ENCODE results near the gene ANKS3.
A peak's percentile ranks its signal among the peaks of the same experiment; 100 is the strongest.

ANKS3 gene

DNA sequence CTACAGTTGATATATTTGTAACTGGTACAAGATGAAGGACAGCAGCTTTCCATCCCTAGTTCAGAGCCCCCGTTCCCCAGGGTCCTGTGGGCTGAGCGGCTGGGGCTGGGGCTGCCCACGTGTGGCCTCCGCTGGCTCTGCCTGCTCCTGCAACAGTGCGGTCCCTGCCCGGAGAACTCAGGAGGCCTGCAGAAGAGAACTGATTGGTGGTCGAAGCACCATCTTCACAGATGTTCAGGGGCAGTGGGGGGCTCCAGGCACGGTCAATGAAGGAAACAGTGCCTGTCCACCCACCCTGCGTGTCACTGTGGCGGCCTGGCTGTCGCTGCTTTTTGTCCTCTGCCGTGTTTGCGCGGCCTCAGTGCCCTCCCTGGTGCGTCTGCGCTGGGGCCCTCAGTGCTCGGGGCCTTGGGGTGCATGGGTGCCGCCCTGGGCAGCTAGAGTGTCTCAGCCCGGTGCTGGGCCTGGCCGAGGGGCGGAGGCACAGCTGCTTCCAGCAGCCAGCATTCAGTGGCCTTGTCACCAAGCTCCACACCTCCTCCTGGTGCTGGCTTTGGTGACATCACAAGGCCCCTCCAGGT is 44.9 kb downstream of the ANKS3 start:
- Histone ChIP-seq H2AK5ac (ENCODE audit: low read length, severe bottlenecking) (no peak overlapping the region), H3K18ac (ENCODE audit: low read depth in 1 of 2, low read length in 2 of 2) (no peak overlapping the region), H3K27me3 (ENCODE audit: control insufficient read depth in 1 of 2, insufficient read depth in 1 of 2, low read length in 2 of 2) (no peaks in the 10 kb centered on the region), H3K4ac (ENCODE audit: low read depth in 1 of 2, low read length in 2 of 2) (no peak overlapping the region), H2AFZ (ENCODE audit: low read depth, low read length) (no peak overlapping the region), H3K14ac (ENCODE audit: low read length in 2 of 2) (no peak overlapping the region), H2BK120ac (ENCODE audit: low read depth, low read length) (no peak overlapping the region), H4K91ac (ENCODE audit: low read length) (no peak overlapping the region), H4K8ac (ENCODE audit: low read length) (no peak overlapping the region), H3K23ac (ENCODE audit: low read length in 2 of 2) (no peak overlapping the region), H3K27ac (ENCODE audit: low read length, poor library complexity, severe bottlenecking) (no peak overlapping the region), H3K4me2 (ENCODE audit: low read length, poor library complexity, severe bottlenecking) (no peak overlapping the region), H3K9me3 (ENCODE audit: control insufficient read depth, low read length) (no peaks in the 10 kb centered on the region), H2BK15ac (ENCODE audit: low read depth, poor library complexity, severe bottlenecking) (no peak overlapping the region), H2BK12ac (ENCODE audit: low read length in 2 of 2) (no peak overlapping the region), H3K9ac (ENCODE audit: low read length) (no peak overlapping the region), H3K4me3 (ENCODE audit: insufficient read depth in 1 of 2, low read depth in 1 of 2, low read length in 2 of 2) (no peak overlapping the region), H3K4me1 (ENCODE audit: control insufficient read depth, insufficient read depth, low read depth, low read length) (peaks cover 18% of the 10 kb centered on the region), H3K79me1 (replicated peaks; ENCODE audit: low read length, poor library complexity, severe bottlenecking) (peaks cover 17% of the 10 kb centered on the region), H3K36me3 (ENCODE audit: control insufficient read depth in 1 of 2, insufficient read depth in 2 of 2, low read depth in 1 of 2, low read length in 2 of 2) (peaks cover 35 to 72% of the 10 kb centered on the region in 2 experiments), H2BK5ac (ENCODE audit: low read depth, low read length, poor library complexity, severe bottlenecking) (no peak overlapping the region)
- no peak for DNase-seq
- WGBS: 95% methylated on average over 21 of the region's 21 CpGs

DNA sequence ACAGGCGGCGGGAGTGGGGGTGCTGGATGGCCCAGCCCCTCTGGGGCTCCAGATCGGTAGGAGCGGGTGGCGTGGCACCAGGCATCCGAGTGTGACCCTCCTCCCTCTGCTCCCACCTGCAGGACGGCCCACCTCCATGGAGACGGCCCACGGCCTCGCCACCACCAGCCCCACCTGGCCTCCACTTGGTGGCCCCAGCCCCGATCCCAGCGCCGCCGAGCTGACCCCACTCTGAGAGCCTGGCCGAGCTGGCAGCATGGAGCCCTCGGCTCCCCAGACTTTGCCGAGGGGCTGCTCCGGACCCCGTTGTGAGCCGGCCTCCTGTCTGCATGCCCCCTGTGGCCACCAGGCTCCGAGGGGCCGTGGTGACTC is 45.4 kb downstream of the ANKS3 start:
- no peak overlapping the region for H2BK120ac ChIP-seq (ENCODE audit: low read depth, low read length)
- H3K4me1 ChIP-seq (ENCODE audit: control insufficient read depth, insufficient read depth, low read depth, low read length): peaks cover 18% of the 10 kb centered on the region
- peak overlapping the region in 1 of 2 experiments; percentile 14 for H3K4me3 ChIP-seq (ENCODE audit: insufficient read depth in 1 of 2, low read depth in 1 of 2, low read length in 2 of 2)
- H3K9ac ChIP-seq (ENCODE audit: low read length): no peak overlapping the region
- no peak overlapping the region for H2AFZ ChIP-seq (ENCODE audit: low read depth, low read length)
- H2BK15ac ChIP-seq (ENCODE audit: low read depth, poor library complexity, severe bottlenecking): no peak overlapping the region
- no peak overlapping the region for H3K4me2 ChIP-seq (ENCODE audit: low read length, poor library complexity, severe bottlenecking)
- no peaks in the 10 kb centered on the region for H3K9me3 ChIP-seq (ENCODE audit: control insufficient read depth, low read length)
- no peak for DNase-seq
- no peak overlapping the region for H3K18ac ChIP-seq (ENCODE audit: low read depth in 1 of 2, low read length in 2 of 2)
- H2AK5ac ChIP-seq (ENCODE audit: low read length, severe bottlenecking): no peak overlapping the region
- no peaks in the 10 kb centered on the region for H3K27me3 ChIP-seq (ENCODE audit: control insufficient read depth in 1 of 2, insufficient read depth in 1 of 2, low read length in 2 of 2)
- no peak overlapping the region for H3K23ac ChIP-seq (ENCODE audit: low read length in 2 of 2)
- no peak overlapping the region for H3K27ac ChIP-seq (ENCODE audit: low read length, poor library complexity, severe bottlenecking)
- H4K91ac ChIP-seq (ENCODE audit: low read length): no peak overlapping the region
- no peak overlapping the region for H3K14ac ChIP-seq (ENCODE audit: low read length in 2 of 2)
- H3K4ac ChIP-seq (ENCODE audit: low read depth in 1 of 2, low read length in 2 of 2): no peak overlapping the region
- H2BK5ac ChIP-seq (ENCODE audit: low read depth, low read length, poor library complexity, severe bottlenecking): no peak overlapping the region
- peaks cover 39 to 77% of the 10 kb centered on the region in 2 experiments for H3K36me3 ChIP-seq (ENCODE audit: control insufficient read depth in 1 of 2, insufficient read depth in 2 of 2, low read depth in 1 of 2, low read length in 2 of 2)
- WGBS: 95% methylated on average over 22 of the region's 22 CpGs
- peaks cover 20% of the 10 kb centered on the region for H3K79me1 ChIP-seq (replicated peaks; ENCODE audit: low read length, poor library complexity, severe bottlenecking)
- no peak overlapping the region for H2BK12ac ChIP-seq (ENCODE audit: low read length in 2 of 2)
- no peak overlapping the region for H4K8ac ChIP-seq (ENCODE audit: low read length)

DNA sequence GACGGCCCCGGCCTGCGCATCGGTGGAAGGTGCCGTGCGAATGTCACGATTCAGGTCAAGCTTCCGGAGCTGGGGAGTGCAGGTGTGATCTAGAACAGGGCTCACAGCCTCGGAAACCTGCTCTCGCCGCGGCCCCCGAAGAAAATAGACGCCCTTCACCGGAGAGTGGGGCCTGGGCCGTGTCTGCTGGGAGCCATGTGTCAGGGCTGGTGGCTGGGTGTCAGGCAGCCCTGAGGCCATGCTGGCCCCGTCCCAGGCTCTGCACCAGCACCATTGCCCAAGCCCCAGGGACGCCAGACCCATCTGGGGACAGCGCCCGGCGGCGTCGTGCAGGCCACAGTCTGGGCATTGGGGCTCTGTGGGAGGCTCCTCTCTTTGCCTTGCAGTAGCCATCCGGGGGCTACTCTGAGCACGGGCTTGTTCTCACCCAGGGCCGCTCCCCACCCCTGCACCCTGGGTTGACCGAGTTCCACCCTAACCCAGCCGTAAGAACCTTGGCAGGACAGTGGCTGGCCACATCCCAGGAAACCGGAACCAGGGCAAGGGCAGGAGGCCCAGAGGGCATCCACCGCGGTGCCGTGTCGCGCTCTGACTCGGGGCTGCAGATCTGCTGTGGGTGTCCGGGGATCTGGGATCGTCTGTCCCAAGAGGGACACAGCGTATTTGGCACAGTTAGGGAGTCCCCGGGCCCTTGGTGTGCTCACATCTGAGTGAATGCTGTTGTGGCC is 46.0 kb downstream of the ANKS3 start:
- H3K79me1 ChIP-seq (replicated peaks; ENCODE audit: low read length, poor library complexity, severe bottlenecking): peaks cover 25% of the 10 kb centered on the region
- no peak overlapping the region for H2AK5ac ChIP-seq (ENCODE audit: low read length, severe bottlenecking)
- H2BK5ac ChIP-seq (ENCODE audit: low read depth, low read length, poor library complexity, severe bottlenecking): no peak overlapping the region
- H3K9me3 ChIP-seq (ENCODE audit: control insufficient read depth, low read length): no peaks in the 10 kb centered on the region
- no peaks in the 10 kb centered on the region for H3K27me3 ChIP-seq (ENCODE audit: control insufficient read depth in 1 of 2, insufficient read depth in 1 of 2, low read length in 2 of 2)
- peaks cover 18% of the 10 kb centered on the region for H3K4me1 ChIP-seq (ENCODE audit: control insufficient read depth, insufficient read depth, low read depth, low read length)
- 94% methylated on average over 39 of the region's 39 CpGs for WGBS
- no peak overlapping the region for H3K4ac ChIP-seq (ENCODE audit: low read depth in 1 of 2, low read length in 2 of 2)
- no peak overlapping the region for H3K18ac ChIP-seq (ENCODE audit: low read depth in 1 of 2, low read length in 2 of 2)
- H2BK15ac ChIP-seq (ENCODE audit: low read depth, poor library complexity, severe bottlenecking): no peak overlapping the region
- no peak overlapping the region for H4K91ac ChIP-seq (ENCODE audit: low read length)
- no peak overlapping the region for H3K23ac ChIP-seq (ENCODE audit: low read length in 2 of 2)
- H2AFZ ChIP-seq (ENCODE audit: low read depth, low read length): no peak overlapping the region
- DNase-seq: no peak
- H4K8ac ChIP-seq (ENCODE audit: low read length): no peak overlapping the region
- H3K9ac ChIP-seq (ENCODE audit: low read length): no peak overlapping the region
- H2BK120ac ChIP-seq (ENCODE audit: low read depth, low read length): no peak overlapping the region
- H3K36me3 ChIP-seq (ENCODE audit: control insufficient read depth in 1 of 2, insufficient read depth in 2 of 2, low read depth in 1 of 2, low read length in 2 of 2): peaks cover 44 to 82% of the 10 kb centered on the region in 2 experiments
- H3K27ac ChIP-seq (ENCODE audit: low read length, poor library complexity, severe bottlenecking): no peak overlapping the region
- H3K4me2 ChIP-seq (ENCODE audit: low read length, poor library complexity, severe bottlenecking): no peak overlapping the region
- no peak overlapping the region for H2BK12ac ChIP-seq (ENCODE audit: low read length in 2 of 2)
- no peak overlapping the region for H3K14ac ChIP-seq (ENCODE audit: low read length in 2 of 2)
- H3K4me3 ChIP-seq (ENCODE audit: insufficient read depth in 1 of 2, low read depth in 1 of 2, low read length in 2 of 2): no peak overlapping the region

DNA sequence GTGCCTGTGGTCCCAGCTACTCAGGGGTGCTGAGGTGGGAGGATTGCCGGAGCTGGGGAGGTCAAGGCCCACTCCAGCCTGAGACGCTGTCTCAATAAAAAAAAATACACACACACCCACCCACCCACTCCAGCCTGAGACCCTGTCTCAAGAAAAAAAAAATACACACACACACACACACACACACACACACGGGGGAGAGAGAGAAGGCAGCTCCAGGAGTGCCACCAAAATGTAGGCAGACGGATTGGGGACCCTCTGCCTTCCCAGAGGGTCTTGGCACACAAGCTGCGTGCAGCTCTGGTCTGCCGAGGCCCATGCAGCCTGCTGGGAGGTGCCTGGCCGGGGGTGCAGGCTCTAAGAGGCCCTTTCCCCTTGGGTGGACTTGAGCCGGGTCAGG is 46.7 kb downstream of the ANKS3 start:
- peaks cover 51 to 88% of the 10 kb centered on the region in 2 experiments for H3K36me3 ChIP-seq (ENCODE audit: control insufficient read depth in 1 of 2, insufficient read depth in 2 of 2, low read depth in 1 of 2, low read length in 2 of 2)
- H3K9me3 ChIP-seq (ENCODE audit: control insufficient read depth, low read length): no peaks in the 10 kb centered on the region
- no peak overlapping the region for H3K4me2 ChIP-seq (ENCODE audit: low read length, poor library complexity, severe bottlenecking)
- H3K4me1 ChIP-seq (ENCODE audit: control insufficient read depth, insufficient read depth, low read depth, low read length): peaks cover 18% of the 10 kb centered on the region
- no peak overlapping the region for H2BK5ac ChIP-seq (ENCODE audit: low read depth, low read length, poor library complexity, severe bottlenecking)
- no peak overlapping the region for H4K8ac ChIP-seq (ENCODE audit: low read length)
- no peak overlapping the region for H2BK12ac ChIP-seq (ENCODE audit: low read length in 2 of 2)
- no peak overlapping the region for H3K18ac ChIP-seq (ENCODE audit: low read depth in 1 of 2, low read length in 2 of 2)
- H2BK15ac ChIP-seq (ENCODE audit: low read depth, poor library complexity, severe bottlenecking): no peak overlapping the region
- DNase-seq: no peak
- H3K4ac ChIP-seq (ENCODE audit: low read depth in 1 of 2, low read length in 2 of 2): no peak overlapping the region
- H2BK120ac ChIP-seq (ENCODE audit: low read depth, low read length): no peak overlapping the region
- no peaks in the 10 kb centered on the region for H3K27me3 ChIP-seq (ENCODE audit: control insufficient read depth in 1 of 2, insufficient read depth in 1 of 2, low read length in 2 of 2)
- H3K9ac ChIP-seq (ENCODE audit: low read length): no peak overlapping the region
- H4K91ac ChIP-seq (ENCODE audit: low read length): no peak overlapping the region
- H2AFZ ChIP-seq (ENCODE audit: low read depth, low read length): no peak overlapping the region
- no peak overlapping the region for H3K14ac ChIP-seq (ENCODE audit: low read length in 2 of 2)
- H3K4me3 ChIP-seq (ENCODE audit: insufficient read depth in 1 of 2, low read depth in 1 of 2, low read length in 2 of 2): no peak overlapping the region
- H3K27ac ChIP-seq (ENCODE audit: low read length, poor library complexity, severe bottlenecking): no peak overlapping the region
- H3K79me1 ChIP-seq (replicated peaks; ENCODE audit: low read length, poor library complexity, severe bottlenecking): peaks cover 32% of the 10 kb centered on the region
- no peak overlapping the region for H3K23ac ChIP-seq (ENCODE audit: low read length in 2 of 2)
- 90% methylated on average over 8 of the region's 8 CpGs for WGBS
- H2AK5ac ChIP-seq (ENCODE audit: low read length, severe bottlenecking): no peak overlapping the region

All from mesenchymal stem cell (in vitro differentiated cells and primary cell).